Limb (tissue), 2 donors: ENCODE results near the gene MARCHF5.

Experiments used
- DNase-seq, 2 donors: peaks; one replicate each; pipeline ENCODE4 v3.0.0-alpha.2; 2016; ENCODE audit errors: extremely low spot score in 2 of 2

Gene MARCHF5, protein sequence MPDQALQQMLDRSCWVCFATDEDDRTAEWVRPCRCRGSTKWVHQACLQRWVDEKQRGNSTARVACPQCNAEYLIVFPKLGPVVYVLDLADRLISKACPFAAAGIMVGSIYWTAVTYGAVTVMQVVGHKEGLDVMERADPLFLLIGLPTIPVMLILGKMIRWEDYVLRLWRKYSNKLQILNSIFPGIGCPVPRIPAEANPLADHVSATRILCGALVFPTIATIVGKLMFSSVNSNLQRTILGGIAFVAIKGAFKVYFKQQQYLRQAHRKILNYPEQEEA

DNA sequence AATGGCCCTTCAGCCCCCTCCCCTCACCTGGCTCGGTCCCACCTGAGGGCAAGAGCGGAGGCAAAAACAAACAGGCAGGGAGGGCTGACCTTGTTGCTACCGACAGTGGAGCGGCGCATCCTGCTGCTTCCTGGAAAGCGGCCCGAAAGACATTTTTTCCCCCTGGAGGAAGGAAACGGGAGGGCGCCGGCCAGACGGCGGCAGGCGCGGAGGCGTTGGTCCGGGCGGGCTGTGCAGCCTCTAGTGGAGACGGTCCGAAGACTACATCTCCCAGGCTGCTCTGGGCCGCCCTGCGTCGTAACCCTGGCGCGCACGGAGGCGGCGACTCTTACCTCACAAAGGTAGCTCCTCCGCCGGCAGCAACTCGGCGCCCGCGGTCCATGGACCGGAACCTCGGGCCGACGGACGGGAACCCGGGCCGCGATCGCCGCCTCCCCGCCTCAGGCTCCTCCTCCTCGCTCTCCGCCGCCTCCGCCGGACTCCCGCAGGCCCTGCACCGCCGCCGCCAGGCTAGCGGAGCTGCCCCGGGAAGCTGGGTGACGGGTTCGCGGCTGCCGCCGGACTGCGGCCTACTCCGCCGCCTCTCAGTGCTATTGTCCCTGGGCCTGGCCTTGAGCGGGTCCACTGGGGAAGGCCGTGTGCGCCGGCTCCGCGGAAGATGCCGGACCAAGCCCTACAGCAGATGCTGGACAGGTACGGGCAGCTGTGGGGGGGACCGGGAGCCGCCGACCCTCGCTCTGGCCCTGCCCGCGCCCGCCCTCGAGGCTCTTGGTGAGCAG is at the start of gene MARCHF5, which contains the start of gene CPEB3:
Gene MARCHF5, plus strand, starts transcription at position 331 of the 779 bp plus-strand sequence. Its CDS starts 328 bp downstream, at position 659.
Gene CPEB3, minus strand, starts transcription at position 242 of the 779 bp plus-strand sequence. CDS start 50,728 bp downstream, outside the sequence.
- peak; percentile 92 to 95 for DNase-seq

DNA sequence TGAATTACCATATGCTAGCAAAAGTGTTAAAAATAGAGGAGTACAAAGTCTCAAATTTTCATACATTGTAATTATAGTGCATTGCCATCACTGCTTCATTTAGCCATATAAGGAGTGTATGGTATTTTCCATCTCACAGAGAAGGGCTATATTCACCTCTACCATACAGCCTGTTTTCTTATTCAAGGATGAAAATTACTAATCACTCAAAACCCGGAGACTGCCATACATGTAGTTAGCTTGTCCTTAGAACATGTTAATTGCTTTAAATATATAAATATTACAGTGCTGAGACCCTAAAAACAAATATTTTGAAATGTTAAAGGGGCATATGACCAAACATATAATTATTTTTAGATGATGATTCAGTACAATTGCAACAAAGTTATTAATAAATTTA is 49.5 kb upstream of the MARCHF5 start:
- no peak for DNase-seq

DNA sequence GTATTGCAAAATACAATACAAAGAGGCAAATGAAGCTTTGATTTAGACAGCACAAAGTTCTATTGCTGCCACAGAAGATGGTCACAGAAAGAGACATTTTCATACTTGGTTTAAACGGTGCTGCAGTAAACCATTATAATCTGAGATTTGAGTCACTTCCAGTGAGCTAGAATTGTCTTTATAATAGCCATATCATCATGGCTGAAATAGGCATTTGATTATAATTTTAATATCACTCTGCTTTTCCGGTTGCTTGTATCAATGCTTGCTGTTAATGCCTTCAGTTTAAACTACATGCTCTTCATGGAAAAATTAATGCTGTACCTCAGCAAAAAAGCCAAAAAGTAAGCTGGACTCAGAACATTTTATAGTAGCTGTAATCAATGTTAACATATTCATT is 48.6 kb upstream of the MARCHF5 start:
- no peak for DNase-seq

DNA sequence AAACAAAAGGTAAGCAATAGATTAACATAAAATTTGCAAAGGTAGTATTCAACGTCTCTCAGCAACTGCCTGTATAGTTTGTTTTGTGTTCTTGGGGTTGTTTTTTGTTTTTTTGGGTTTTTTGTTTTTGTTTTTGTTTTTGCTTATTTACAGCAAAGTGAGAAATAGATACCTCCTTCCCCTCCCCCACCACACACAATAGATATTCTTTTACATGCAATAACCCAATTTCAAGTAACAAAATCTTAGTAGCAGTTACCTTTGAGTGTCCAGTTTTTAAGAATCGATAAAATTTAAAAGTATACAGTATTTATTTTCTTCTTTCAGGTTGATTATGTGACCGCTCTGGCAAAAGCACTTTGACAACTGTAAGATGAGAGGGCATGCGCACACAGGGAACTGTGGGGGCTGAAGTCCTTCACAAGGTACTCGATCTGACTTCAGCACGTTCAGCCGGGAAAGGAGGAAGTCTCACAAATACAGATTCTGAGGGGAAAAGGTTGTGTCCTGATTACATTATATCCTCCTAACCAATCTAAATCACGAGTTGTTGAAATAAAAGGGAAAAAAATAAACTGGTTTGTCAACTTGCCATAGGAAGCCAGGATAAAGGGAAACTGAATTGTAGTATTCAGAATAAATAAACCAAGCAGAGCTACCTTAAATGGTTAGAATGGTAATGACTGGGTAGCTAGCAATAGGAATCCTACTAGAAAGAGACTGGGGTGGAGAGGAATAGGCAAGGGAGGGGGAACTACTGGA is 47.9 kb upstream of the MARCHF5 start:
- DNase-seq, result peak; percentile 62 to 69

DNA sequence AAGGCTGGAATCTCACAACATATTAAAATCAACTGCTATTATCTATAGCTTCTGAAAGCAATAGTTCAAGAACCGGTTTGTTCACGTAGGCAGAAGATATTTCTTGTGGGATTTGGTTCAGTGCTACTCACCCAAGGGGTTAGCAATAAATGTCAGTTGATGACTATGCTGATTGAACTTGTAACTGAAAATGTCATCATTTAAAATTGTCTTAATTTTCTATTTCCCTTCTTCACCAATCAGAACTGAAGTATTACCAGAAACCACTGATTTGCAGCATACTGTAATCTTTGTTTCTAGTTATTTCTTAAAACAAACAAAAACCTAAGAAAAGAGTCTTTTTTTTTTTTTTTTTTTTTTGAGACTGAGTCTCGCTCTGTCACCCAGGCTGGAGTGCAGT is 46.2 kb upstream of the MARCHF5 start:
- DNase-seq, result no peak

DNA sequence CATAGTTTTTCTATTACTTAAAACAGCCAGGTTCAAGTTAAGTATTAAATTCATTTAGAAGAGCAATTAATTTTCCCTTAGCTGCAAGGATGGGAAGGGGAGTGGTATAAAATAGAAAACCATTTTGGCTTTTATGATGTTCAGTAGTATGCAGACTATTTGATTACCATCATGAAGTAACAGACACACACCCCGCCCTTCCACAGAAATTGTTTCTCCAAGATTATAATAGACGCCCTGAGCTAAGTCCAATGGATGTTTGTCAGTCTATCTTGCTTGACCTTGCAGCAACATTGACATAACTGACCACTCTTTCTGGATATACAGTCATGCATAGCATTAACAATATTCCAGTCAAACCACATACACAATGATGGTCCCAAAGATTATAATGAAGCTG is 42.4 kb upstream of the MARCHF5 start:
- DNase-seq, result no peak

DNA sequence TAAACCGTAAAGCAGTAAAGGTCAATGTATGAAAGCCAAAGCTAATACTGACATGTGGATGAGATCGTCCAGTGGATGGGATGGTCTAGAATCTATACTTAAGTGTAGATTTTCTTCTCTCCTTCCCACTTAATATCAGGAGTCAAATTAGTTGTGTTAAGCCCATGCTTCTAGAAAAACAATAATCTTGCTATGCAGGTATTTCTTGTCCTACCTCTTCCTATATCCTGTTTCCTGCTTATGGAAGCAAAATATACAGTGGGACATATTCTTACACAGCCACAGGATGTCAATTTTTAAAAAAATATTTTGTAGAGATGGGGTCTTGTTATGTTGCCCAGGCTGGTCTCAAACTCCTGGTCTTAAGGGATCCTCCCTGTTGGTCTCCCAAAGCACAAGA is 27.6 kb upstream of the MARCHF5 start:
- DNase-seq, result no peak

DNA sequence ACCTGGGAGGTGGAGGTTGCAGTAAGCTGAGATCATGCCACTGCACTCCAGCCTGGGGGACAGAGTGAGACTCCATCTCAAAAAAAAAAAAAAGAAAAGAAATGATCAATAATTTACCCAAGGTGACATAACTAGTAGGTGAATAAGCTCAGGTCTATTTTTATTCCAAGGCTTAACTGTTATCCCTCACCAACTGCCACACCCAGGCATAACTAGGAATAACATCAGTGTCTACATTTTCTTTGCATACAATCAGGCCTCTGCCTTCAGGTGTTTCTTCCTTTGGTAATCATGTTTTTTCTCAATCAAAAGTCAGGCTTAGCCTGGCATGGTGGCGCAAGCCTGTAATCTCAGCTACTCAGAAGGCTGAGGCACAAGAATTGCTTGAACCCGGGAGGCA is 26.7 kb upstream of the MARCHF5 start:
- DNase-seq, result no peak

DNA sequence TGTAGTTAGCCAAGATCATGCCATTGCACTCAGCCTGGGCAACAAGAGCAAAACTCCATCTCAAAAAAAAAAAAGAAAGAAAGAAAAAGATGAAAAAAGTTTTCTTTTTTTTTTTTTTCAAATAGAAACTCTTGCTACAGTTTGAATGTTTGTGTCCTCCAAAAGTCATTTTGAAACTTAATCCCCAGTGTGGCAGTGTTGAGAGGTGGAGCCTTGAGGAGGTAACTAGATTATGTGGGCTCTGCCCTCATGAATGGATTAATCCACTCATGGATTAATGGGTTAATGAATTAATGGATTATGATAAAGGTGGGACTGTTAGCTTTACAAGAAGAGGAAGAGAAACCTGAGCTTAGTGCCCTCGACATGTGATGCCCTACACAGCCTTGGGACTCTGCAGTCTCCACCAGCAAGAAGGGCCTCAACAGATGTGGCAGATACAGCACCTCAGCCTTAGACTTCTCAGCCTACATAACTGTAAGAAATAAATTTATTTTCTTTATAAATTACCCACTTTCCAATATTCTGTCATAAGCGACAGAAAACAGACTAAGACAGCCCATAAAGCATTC is 25.2 kb upstream of the MARCHF5 start:
- DNase-seq, result no peak

DNA sequence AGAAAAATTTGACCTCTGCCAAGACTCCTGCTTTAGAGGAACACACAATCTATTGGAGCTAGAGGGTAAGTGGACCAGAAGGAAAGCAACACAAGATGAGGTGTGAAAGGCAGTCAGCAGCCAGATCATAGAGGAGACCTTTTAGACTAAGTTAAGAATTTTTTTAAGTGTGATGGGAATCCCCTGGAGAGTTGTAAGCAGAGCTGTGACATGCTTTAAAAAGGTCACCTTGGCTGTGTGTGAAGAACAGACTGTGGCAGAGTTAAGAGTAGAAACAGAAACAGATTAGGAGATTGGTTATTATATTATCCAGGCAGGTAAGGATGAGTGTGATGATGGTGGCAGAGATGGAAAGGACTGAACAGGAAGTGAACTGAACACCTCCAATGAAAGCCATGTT is 23.6 kb upstream of the MARCHF5 start:
- no peak for DNase-seq

DNA sequence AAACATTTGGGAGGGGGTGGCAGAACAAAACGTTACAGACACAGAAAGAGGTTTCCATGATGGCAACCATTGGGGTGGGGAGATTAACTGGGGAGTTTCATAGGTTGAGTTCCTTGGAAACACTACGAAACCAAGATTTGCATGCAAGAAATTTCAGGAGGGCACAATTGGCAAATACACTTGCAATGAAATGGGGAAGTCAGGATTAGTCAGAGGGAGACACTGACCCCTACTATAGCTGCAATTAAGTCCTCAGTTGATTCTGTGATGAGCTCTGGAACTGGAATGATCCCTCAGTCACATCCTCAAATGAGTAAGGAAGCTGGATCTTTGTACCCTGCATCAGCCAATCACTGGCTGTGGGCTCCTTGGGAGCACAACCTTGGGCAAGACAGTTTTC is 22.2 kb upstream of the MARCHF5 start:
- DNase-seq, result no peak

DNA sequence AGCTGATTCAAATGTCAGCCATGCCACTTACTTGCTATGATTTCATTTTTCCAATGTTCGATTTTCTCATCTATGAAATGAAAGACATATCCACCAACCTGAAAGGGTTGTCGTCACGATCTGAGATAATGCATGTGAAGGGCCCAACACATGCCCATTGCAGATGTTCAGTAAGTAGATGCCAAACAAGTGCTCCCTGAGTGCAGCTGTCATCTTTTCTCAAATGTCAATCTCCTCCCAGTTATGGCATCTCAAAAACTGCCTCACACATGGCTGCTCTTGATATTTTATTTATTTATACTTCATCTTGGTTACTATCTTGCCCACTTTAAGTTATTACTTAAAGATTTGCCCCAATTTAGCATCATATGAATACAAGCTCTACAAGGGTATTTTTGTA is 16.9 kb upstream of the MARCHF5 start:
- DNase-seq, result no peak

DNA sequence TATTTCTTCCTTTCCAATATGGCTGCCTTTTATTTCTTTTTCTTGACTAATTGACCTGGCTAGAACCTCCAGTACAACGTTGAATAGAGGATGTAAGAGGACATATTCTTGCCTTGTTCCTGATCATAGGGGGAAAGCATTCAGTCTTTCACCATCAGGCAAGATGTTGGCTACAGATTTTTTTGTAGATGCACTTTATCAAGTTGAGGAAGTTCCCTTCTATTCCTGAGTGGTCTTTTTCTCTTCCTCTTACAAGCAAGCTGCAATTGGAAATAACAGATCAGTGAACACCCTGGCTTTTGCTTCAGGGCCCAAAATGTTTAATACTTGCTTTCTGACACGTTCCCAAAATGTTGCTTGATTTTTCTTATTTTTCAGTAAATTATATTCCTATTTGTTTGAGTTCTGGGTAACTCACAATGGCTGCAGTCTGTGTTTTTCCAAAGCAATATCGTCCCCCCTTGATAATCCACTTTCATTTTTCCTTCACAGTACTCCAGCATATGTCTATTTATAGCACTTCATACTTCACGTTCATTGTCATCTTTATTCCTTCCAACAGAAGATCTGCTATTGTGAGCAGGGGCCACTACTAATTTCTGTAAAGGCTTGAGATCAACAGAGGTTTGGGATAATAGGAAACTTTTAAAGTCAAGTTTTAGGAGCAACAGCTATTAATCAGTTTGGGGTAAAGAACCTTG is 11.8 kb upstream of the MARCHF5 start:
- no peak for DNase-seq

DNA sequence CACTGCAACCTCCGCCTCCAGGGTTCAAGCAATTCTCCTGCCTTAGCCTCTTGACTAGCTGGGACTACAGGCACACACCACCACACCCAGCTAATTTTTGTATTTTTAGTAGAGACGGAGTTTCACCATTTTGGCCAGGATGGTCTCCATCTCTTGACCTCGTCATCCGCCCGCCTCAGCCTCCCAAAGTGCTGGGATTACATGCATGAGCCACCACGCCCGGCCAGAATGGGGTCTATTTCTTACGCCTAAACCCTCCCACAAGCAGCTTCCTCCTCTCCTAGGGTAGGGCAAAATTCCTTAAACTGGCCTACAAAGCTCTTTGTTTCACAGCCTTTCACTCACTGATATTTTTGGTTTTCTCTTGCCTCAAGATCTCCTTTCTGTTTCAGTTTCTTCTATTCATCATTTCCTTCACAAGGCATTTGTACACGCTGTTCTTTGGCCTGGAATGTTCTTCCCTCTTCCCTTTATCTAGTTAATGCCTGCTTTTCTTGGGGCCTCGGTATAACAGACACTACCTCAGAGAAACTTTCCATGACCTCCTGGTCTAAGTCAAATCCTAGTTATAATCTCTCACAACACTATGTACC is 6.8 kb upstream of the MARCHF5 start:
- DNase-seq, result no peak

DNA sequence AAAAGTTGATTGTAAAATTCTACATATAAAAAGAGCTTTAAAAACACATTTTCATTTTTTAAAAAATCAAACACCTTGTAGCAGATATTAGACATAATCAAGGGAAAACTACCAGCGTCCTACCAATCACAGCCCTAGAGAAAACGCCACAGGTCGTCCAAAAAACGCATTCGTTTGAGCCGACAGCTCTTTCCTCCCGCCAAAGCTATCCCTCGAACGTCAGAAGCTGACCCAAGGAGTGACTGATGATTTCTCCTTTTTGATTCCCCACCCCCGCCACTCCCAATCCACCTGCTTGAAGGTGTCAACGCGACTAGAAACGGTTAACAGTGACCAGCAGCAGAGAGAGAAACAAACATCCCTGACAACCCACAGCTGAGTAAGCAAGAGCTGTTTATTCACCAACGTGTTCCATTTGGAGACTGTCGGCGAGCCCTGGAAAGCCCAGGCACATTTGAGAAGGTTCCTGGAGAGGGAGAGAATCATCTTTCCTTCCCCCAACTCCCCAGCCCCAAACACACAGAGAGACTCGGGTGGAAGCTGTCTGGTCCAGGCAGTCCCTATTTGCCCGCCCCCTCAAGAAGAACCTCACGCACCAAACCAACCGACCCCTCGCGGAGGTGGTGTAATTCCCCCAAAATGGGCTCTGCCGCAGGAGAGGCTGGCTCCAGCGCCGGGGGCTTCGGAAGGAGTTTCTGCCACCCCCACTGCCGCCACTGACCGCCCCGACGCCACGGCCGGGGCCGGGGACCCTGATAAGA is 711 bp upstream of the MARCHF5 start:
- DNase-seq, result peak in 1 of 2 donors; percentile 22

DNA sequence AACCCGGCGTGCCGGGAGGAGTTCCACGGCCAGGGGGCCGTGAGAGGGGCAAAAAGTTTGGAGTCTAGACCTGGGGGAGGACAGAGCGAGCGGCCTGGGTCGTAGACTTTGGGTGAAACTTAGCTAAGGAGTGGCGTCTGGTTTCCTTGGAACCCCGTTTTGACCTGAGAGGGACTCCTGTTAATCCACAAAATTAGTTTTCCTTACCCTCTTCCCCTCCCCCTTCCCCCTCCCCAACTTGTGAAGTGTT is 574 bp downstream of the MARCHF5 start:
- no peak for DNase-seq

DNA sequence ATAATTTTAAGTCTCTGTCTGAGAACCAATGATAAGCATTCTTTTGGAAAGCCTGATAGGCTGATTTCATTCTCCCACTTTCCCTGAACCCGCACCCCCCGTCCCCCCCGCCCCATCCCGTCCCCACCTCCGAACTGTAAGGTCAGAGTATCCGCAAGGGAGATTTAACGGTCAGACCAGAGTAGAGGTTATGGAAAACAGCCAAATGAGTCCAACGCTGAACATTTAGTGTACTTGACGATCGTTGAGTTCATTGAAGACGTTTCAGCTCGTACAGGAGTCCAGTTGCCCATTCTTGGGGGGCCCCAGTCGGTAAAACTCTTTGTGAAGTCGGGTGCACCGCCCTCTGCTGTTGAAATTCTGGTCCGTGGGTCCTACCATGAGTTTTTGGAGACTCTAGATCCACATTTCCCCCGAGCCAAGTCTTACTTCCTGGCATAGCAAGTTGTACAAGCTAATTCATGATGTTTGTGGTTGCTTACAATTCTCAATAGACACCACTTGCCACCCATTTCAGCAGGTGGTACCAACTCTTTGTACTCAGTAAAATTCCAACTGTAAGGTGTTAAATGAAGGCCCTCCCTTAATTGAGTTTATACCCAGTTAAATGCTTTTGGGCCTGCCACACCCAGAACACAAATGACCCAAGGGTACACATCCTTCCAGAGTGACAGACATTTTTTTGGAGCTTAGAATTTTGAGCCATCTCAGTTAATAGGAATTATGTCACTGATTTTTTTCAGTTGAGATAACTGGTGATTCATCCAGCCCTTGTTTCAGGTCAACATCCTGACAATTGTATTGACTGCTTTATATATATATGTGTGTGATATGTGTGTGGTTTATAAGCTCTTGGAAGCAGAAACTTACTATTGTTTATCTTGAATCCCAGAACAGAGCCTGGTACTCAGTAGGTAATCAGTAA is 1.2 kb downstream of the MARCHF5 start:
- peak; percentile 44 to 66 for DNase-seq

DNA sequence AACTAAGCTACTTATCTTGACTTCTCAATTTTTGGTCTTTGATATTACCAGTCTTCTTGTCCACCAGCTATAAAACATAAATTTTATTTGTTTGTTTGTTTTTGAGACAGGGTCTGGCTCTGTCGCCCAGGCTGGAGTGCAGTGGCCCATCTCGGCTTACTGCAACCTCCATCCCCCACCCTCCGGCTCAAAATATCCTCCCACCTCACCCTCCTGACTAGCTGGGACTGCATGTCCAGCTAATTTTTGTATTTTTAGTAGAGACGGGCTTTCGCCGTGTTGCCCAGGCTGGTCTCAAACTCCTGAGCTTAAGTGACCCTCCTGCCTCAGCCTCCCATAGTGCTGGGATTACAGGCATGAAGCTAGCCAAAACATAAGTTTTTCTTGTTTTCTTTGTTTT is 7.5 kb downstream of the MARCHF5 start:
- DNase-seq, result no peak

DNA sequence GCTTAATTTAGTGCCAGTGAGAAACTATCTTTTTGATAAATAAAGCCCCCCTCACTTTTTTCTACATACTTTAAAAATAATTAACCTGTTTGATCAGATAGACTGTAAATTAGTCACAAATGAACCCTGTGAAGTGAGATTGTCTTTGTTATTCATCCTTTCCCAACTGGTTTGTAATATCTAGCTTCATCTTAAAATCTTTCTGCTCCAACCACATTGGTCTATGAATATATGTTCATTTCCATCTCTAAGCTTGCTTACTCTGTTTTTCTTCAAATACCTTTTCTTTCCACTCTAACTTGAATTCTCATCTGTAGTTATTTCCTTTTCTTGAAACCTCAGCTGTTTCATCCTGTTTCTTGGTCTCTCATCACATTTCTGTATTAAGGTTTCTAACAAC is 12.1 kb downstream of the MARCHF5 start:
- DNase-seq, result no peak
